ENCODE data around the gene DPH6.
A peak's percentile ranks its signal among the peaks of the same experiment; 100 is the strongest.

DPH6 gene

DNA sequence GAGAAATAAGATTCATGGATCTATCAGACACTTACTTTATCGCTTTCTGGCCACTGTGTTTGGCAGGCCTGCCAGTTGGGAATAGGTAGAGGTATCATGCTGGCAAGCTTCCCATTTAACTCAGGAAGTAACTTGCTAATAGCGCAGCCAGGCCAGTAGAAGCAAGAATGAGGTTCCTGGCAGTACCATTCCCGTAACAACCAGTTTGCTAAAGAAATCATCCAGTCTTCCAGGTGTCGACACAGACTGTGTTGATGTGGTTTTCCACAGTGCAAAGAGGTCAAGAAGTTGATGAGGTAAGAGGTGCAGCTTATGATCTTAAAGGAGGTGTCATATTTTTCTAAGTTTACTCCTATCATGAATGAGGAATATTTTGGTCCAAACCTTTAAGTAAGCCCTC lies 46.2 kb downstream of the DPH6 start:
- Histone ChIP-seq H3K4me3 (ENCODE audit: insufficient read depth, low read length, poor library complexity, severe bottlenecking) (no peak overlapping the region), H4K20me1 (ENCODE audit: low read depth, low read length) (no peaks in the 10 kb centered on the region)
- TF ChIP-seq EZH2phosphoT487 (conservative IDR thresholded peaks at IDR 0.05; ENCODE audit: low read length) (no peak), CTCF (IDR thresholded peaks at IDR 0.05; ENCODE audit: insufficient read depth, low read length, poor library complexity, severe bottlenecking) (no peak)

GRCh38 chr15:35496585-35496984 lies 49.4 kb downstream of the DPH6 start:
- no peaks in the 10 kb centered on the region for H4K20me1 ChIP-seq (ENCODE audit: low read depth, low read length)
- no peaks in the 10 kb centered on the region for H3F3A ChIP-seq (ENCODE audit: insufficient read depth)
- peak overlapping the region; percentile 35; the same call in 1 of the 2 replicates for H3K27ac ChIP-seq (ENCODE audit: low read depth, low read length)
- H3K4me3 ChIP-seq (ENCODE audit: insufficient read depth, low read length, poor library complexity, severe bottlenecking), result no peak overlapping the region
- H3K9me2 ChIP-seq (replicated peaks; ENCODE audit: insufficient read depth, low read length), result no peaks in the 10 kb centered on the region
- H3K9me3 ChIP-seq (ENCODE audit: insufficient read depth, low read length), result no peaks in the 10 kb centered on the region
- H3K27me3 ChIP-seq (ENCODE audit: low read length), result no peaks in the 10 kb centered on the region
- H3K4me2 ChIP-seq (ENCODE audit: low read depth, low read length, poor library complexity, severe bottlenecking), result peak overlapping the region; percentile 16
- H3K9ac ChIP-seq (ENCODE audit: low read length), result no peak overlapping the region
- TF ChIP-seq EZH2phosphoT487 (conservative IDR thresholded peaks at IDR 0.05; ENCODE audit: low read length) (no peak), CTCF (IDR thresholded peaks at IDR 0.05; ENCODE audit: insufficient read depth, low read length, poor library complexity, severe bottlenecking) (no peak)
- H3K36me3 ChIP-seq (ENCODE audit: low read length), result no peaks in the 10 kb centered on the region
- no peak overlapping the region for H2AFZ ChIP-seq (ENCODE audit: low read depth, low read length, severe bottlenecking)
- H3K79me2 ChIP-seq (ENCODE audit: insufficient read depth, low read length), result no peaks in the 10 kb centered on the region

More for the DNA sequence above, 46.2 kb downstream of the DPH6 start:
- Histone ChIP-seq H2AFZ (ENCODE audit: low read depth, low read length, severe bottlenecking) (no peak overlapping the region), H3K27ac (ENCODE audit: low read depth, low read length) (no peak overlapping the region), H3F3A (ENCODE audit: insufficient read depth) (0 out of 2 replicates have a peak, but pooled peaks cover under 1% of the 10 kb centered on the region), H3K9ac (ENCODE audit: low read length) (no peak overlapping the region), H3K27me3 (ENCODE audit: low read length) (no peaks in the 10 kb centered on the region), H3K36me3 (ENCODE audit: low read length) (no peaks in the 10 kb centered on the region), H3K9me2 (replicated peaks; ENCODE audit: insufficient read depth, low read length) (no peaks in the 10 kb centered on the region), H3K4me2 (ENCODE audit: low read depth, low read length, poor library complexity, severe bottlenecking) (no peak overlapping the region), H3K9me3 (ENCODE audit: insufficient read depth, low read length) (no peaks in the 10 kb centered on the region), H3K79me2 (ENCODE audit: insufficient read depth, low read length) (no peaks in the 10 kb centered on the region)

DNA sequence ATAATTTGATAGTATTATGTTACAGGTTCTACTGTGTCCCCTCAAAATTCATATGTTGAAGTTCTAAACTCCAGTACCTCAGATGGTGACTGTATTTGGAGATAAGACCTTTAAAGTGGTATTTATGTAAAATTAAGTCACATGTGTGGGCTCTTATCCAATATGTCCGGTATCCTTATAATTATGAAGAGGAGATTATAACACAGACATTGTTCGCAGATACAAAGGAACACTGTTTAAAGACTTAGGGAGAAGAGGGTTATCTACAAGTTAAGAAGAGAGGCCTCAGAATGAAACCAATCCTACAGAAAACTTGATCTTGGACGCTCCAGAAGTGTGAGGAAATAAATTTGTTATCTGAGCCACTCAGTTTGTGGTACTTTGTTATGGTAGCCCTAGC lies 50.9 kb downstream of the DPH6 start:
- no peak overlapping the region for H3K9ac ChIP-seq (ENCODE audit: low read length)
- TF ChIP-seq CTCF (IDR thresholded peaks at IDR 0.05; ENCODE audit: insufficient read depth, low read length, poor library complexity, severe bottlenecking) (no peak), EZH2phosphoT487 (conservative IDR thresholded peaks at IDR 0.05; ENCODE audit: low read length) (no peak)
- no peaks in the 10 kb centered on the region for H3K79me2 ChIP-seq (ENCODE audit: insufficient read depth, low read length)
- H3K9me2 ChIP-seq (replicated peaks; ENCODE audit: insufficient read depth, low read length), result no peaks in the 10 kb centered on the region
- no peaks in the 10 kb centered on the region for H3K9me3 ChIP-seq (ENCODE audit: insufficient read depth, low read length)
- no peaks in the 10 kb centered on the region for H3F3A ChIP-seq (ENCODE audit: insufficient read depth)
- H4K20me1 ChIP-seq (ENCODE audit: low read depth, low read length), result no peaks in the 10 kb centered on the region
- no peaks in the 10 kb centered on the region for H3K27me3 ChIP-seq (ENCODE audit: low read length)
- H3K36me3 ChIP-seq (ENCODE audit: low read length), result no peaks in the 10 kb centered on the region
- H2AFZ ChIP-seq (ENCODE audit: low read depth, low read length, severe bottlenecking), result no peak overlapping the region
- no peak overlapping the region for H3K4me2 ChIP-seq (ENCODE audit: low read depth, low read length, poor library complexity, severe bottlenecking)
- no peak overlapping the region for H3K4me3 ChIP-seq (ENCODE audit: insufficient read depth, low read length, poor library complexity, severe bottlenecking)
- H3K27ac ChIP-seq (ENCODE audit: low read depth, low read length), result no peak overlapping the region
